ENCODE measurements around the gene IL17D. TPM values are rescaled to one million over a fixed set of nuclear protein-coding genes. Genes with fewer than 3 reads are reported as not detected.

Gene IL17D
- polyA plus RNA-seq, 1 experiment: 0.48 TPM

DNA sequence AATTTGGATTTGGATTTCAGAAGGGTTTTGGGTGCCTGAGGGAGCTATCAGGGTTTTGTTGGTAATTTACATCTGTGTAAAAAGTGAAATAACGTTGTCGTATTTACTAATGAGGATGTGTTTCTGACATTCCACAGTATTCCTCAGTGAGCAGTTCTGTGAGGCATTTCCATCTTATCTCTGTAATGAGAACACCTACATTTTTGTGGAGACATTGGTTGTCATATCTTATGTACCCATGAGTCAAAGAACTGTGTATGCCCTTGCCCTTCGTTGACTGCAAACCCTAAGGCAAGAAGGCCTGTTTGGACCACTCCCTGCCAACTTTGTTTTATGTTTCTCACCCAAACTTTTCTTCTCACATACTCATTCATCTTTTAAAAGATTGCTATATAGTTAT lies 14.2 kb upstream of the IL17D start:
- no peak for DNase-seq (ENCODE audit: low read depth)
- TF ChIP-seq, protein P1, sequence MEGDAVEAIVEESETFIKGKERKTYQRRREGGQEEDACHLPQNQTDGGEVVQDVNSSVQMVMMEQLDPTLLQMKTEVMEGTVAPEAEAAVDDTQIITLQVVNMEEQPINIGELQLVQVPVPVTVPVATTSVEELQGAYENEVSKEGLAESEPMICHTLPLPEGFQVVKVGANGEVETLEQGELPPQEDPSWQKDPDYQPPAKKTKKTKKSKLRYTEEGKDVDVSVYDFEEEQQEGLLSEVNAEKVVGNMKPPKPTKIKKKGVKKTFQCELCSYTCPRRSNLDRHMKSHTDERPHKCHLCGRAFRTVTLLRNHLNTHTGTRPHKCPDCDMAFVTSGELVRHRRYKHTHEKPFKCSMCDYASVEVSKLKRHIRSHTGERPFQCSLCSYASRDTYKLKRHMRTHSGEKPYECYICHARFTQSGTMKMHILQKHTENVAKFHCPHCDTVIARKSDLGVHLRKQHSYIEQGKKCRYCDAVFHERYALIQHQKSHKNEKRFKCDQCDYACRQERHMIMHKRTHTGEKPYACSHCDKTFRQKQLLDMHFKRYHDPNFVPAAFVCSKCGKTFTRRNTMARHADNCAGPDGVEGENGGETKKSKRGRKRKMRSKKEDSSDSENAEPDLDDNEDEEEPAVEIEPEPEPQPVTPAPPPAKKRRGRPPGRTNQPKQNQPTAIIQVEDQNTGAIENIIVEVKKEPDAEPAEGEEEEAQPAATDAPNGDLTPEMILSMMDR (IDR thresholded peaks at IDR 0.05; ENCODE audit: insufficient read depth, low read depth, low read length): no peak
- CTCF ChIA-PET: interaction anchor here (0.9 kb wide), 1 partner anchor 33 kb away, joined by 3 read pairs; no protein-coding TSS in a partner anchor
- Histone ChIP-seq H3K27me3 (ENCODE audit: control insufficient read depth, insufficient read depth, low read length) (no peaks in the 10 kb centered on the region), H3K4me3 (ENCODE audit: low read depth, low read length) (no peak overlapping the region), H3K36me3 (ENCODE audit: control insufficient read depth, insufficient read depth, low read length) (no peaks in the 10 kb centered on the region)
- POLR2A ChIA-PET: no interaction called here

DNA sequence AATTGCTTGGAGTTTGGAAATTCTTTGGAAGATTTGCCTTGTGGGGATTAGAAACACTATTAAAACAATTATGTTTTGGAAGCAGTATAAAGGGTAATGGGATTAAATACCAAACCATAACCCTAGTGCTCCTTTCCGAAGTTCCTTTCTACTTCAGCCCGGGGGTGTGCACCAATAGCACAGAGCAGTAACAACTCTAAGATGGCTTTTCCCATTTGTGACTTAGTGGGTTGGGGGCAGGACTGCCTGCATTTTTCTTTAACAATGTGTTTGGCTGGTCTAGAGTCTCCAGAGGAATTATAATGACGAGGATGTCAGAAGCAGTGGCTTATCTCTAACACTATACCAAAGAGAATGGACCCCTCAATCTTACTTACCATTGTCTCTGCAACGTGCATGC lies 11.9 kb upstream of the IL17D start:
- no peaks in the 10 kb centered on the region for H3K36me3 ChIP-seq (ENCODE audit: control insufficient read depth, insufficient read depth, low read length)
- no peak for DNase-seq (ENCODE audit: low read depth)
- H3K4me3 ChIP-seq (ENCODE audit: low read depth, low read length): no peak overlapping the region
- ChIA-PET CTCF (interaction anchor here (0.6 kb wide), 1 partner anchor 82 kb away, joined by 4 read pairs; no protein-coding TSS in a partner anchor), POLR2A (no interaction called here)
- TF ChIP-seq, protein P1 (IDR thresholded peaks at IDR 0.05; ENCODE audit: insufficient read depth, low read depth, low read length): no peak
- H3K27me3 ChIP-seq (ENCODE audit: control insufficient read depth, insufficient read depth, low read length): no peaks in the 10 kb centered on the region

DNA sequence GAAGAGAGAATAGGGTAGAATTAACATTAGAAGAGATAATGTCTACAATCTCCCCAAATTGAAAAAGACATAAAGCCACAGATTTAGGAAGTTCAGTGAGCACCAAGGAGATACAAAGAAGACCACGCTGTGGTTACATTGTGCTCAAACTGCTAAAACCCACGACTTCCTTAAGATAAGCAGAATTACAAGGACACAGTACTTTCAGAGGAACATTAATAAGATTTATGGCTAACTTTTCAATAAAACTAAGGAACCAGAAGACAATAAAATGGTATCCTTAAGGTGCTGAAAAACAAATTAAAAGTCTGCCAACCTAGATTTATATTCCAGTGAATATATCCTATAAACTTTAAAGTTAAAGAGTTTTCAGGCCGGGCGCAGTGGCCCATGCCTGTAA lies 7.4 kb upstream of the IL17D start:
- TF ChIP-seq, protein P1 (IDR thresholded peaks at IDR 0.05; ENCODE audit: insufficient read depth, low read depth, low read length): no peak
- no peaks in the 10 kb centered on the region for H3K27me3 ChIP-seq (ENCODE audit: control insufficient read depth, insufficient read depth, low read length)
- no peaks in the 10 kb centered on the region for H3K36me3 ChIP-seq (ENCODE audit: control insufficient read depth, insufficient read depth, low read length)
- ChIA-PET POLR2A (no interaction called here), CTCF (no interaction called here)
- no peak overlapping the region for H3K4me3 ChIP-seq (ENCODE audit: low read depth, low read length)
- no peak for DNase-seq (ENCODE audit: low read depth)

DNA sequence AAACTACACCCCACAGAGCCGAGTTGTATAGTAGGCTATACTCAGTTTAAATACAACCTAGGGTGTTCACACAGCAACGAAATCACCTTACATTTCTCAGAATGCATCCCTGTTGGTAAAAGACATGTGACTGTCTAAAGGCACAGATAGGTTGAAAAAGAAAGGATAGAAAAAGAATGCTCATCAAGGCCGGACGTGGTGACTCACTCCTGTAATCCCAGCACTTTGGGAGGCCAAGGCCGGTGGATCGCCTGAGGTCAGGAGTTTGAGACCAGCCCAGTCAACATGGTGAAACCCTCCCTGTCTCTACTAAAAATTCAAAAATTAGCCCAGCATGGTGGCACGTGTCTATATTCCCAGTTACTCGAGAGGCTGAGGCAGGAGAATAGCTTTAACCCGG lies 3.8 kb upstream of the IL17D start:
- TF ChIP-seq, protein P1 (IDR thresholded peaks at IDR 0.05; ENCODE audit: insufficient read depth, low read depth, low read length): no peak
- DNase-seq (ENCODE audit: low read depth): no peak
- Histone ChIP-seq H3K4me3 (ENCODE audit: low read depth, low read length) (no peak overlapping the region), H3K36me3 (ENCODE audit: control insufficient read depth, insufficient read depth, low read length) (no peaks in the 10 kb centered on the region), H3K27me3 (ENCODE audit: control insufficient read depth, insufficient read depth, low read length) (no peaks in the 10 kb centered on the region)
- POLR2A ChIA-PET: no interaction called here
- CTCF ChIA-PET: no interaction called here

DNA sequence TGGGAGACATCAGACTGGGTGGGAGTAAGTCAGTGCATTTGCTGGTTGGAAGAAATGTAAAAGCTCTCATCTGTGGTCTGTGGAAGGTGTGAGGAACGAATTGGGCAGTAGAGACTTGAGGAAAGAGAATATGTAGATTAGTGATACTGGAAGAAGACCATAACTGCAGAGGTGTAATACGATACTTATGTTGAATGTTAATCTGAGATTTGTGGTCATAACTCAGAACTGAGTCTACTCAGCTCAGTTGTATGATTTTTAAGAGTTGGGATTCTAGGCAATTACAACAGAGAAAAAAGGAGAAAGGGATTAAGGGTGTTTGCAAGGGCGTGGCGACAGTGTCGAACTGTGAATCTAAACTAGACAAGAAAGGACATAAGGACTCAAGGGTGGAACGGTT lies 3.2 kb upstream of the IL17D start:
- H3K4me3 ChIP-seq (ENCODE audit: low read depth, low read length): no peak overlapping the region
- CTCF ChIA-PET: no interaction called here
- no peaks in the 10 kb centered on the region for H3K27me3 ChIP-seq (ENCODE audit: control insufficient read depth, insufficient read depth, low read length)
- TF ChIP-seq, protein P1 (IDR thresholded peaks at IDR 0.05; ENCODE audit: insufficient read depth, low read depth, low read length): no peak
- no peaks in the 10 kb centered on the region for H3K36me3 ChIP-seq (ENCODE audit: control insufficient read depth, insufficient read depth, low read length)
- no peak for DNase-seq (ENCODE audit: low read depth)
- POLR2A ChIA-PET: no interaction called here
